Measurements from ENCODE around the gene INO80D.

GRCh38 chr2:206084439-206084869, 1.5 kb downstream of the INO80D start:
- TF ChIP-seq CTCF (conservative IDR thresholded peaks at IDR 0.05 in 1 of 2, IDR thresholded peaks at IDR 0.05 in 1 of 2; ENCODE audit: low read depth in 1 of 2, low read length in 2 of 2) (peak in 1 of 2 donors; percentile 5), EZH2 (IDR thresholded peaks at IDR 0.05; ENCODE audit: low read length, missing control alignments) (no peak)

Measured in fibroblast of lung (primary cell).